Prostate gland (tissue), 2 donors: Measurements from ENCODE around the gene CTNNA1. TPM values are rescaled to one million over a fixed set of nuclear protein-coding genes. Genes with fewer than 3 reads are reported as not detected.
"Not testable (repeated sequence)": the region's sequence is repeated elsewhere in the genome, so short reads cannot be mapped to it uniquely, and the experiment has no call there.

Source experiments
- DNase-seq: peaks from one replicate; pipeline ENCODE4 v3.0.0-alpha.2; 2019; ENCODE audit warnings: low spot score
- H3K27ac ChIP-seq, 2 donors: fragments of 200-600 bp; sonication (generic); 2 replicates each; pipeline ENCODE4 v1.5.1; 2017 to 2019
- H3K27me3 ChIP-seq: fragments of 200-600 bp; sonication (generic); replicated peaks from 2 replicates; pipeline ENCODE4 v1.5.1; 2019; ENCODE audit not compliant: insufficient read depth
- H3K36me3 ChIP-seq, 2 donors: fragments of 200-600 bp; sonication (generic); 1 replicate in 1 of 2; 2 replicates in 1 of 2; pipeline versions ENCODE4 v1.5.1 to v1.8.1; 2017 to 2019
- H3K4me1 ChIP-seq: fragments of 200-600 bp; sonication (generic); replicated peaks from 2 replicates; pipeline ENCODE4 v1.5.1; 2019
- H3K4me3 ChIP-seq, 2 donors: fragments of 200-600 bp; sonication (generic); 2 replicates each; pipeline ENCODE4 v1.5.1; 2017 to 2019
- H3K9me3 ChIP-seq: fragments of 200-600 bp; sonication (generic); 2 replicates; pipeline ENCODE4 v1.5.1; 2017
- POLR2A ChIP-seq: fragments of 450-650 bp; IDR thresholded peaks from one replicate; pipeline ENCODE4 v1.6.1; 2016; ENCODE audit warnings: antibody characterized with exemption, mild to moderate bottlenecking
- POLR2AphosphoS5 ChIP-seq: sonication (generic); formaldehyde crosslinking; IDR thresholded peaks from one replicate; pipeline ENCODE4 v1.6.1; 2017; ENCODE audit warnings: antibody characterized with exemption
- WGBS: methylation state at CpG from one replicate; pipeline ENCODE4 v1.1.5; 2018; 5-methylcytosine and 5-hydroxymethylcytosine counted together
- intact Hi-C: fragments of 100-400 bp; cut with DNase I; formaldehyde crosslinking; loops from one replicate; pipeline ENCODE4 v1.14.2; 2022
- total RNA-seq, 2 donors: library from RNA; depleted of rRNA; stranded (reverse); fragments of >200 nt; gene quantifications; one replicate each; pipeline ENCODE4 v1.1.0, GENCODE V29; 2016
- TF ChIP-seq, protein P1 (sequence below), 4 experiments: fragments of 200-600 bp in 2 of 4; fragments of 450-650 bp in 2 of 4; sonication (generic) in 2 of 4; IDR thresholded peaks; 1 replicate in 3 of 4; 2 replicates in 1 of 4; pipeline ENCODE4 v1.5.1; 2016 to 2019; ENCODE audit warnings: antibody characterized with exemption in 4 of 4, mild to moderate bottlenecking in 2 of 4, moderate library complexity in 2 of 4

The CTNNA1 gene
- total RNA-seq, 2 donors from 2014 or later: 210 to 212 TPM

- TF ChIP-seq POLR2A (no peak), POLR2AphosphoS5 (no peak)
- TF ChIP-seq, protein P1, sequence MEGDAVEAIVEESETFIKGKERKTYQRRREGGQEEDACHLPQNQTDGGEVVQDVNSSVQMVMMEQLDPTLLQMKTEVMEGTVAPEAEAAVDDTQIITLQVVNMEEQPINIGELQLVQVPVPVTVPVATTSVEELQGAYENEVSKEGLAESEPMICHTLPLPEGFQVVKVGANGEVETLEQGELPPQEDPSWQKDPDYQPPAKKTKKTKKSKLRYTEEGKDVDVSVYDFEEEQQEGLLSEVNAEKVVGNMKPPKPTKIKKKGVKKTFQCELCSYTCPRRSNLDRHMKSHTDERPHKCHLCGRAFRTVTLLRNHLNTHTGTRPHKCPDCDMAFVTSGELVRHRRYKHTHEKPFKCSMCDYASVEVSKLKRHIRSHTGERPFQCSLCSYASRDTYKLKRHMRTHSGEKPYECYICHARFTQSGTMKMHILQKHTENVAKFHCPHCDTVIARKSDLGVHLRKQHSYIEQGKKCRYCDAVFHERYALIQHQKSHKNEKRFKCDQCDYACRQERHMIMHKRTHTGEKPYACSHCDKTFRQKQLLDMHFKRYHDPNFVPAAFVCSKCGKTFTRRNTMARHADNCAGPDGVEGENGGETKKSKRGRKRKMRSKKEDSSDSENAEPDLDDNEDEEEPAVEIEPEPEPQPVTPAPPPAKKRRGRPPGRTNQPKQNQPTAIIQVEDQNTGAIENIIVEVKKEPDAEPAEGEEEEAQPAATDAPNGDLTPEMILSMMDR (IDR thresholded peaks at IDR 0.05): no peak
- no peak overlapping the region for H3K27ac ChIP-seq
- intact Hi-C loops: no loop called here
- no peaks in the 10 kb centered on the region for H3K27me3 ChIP-seq
- H3K4me3 ChIP-seq: no peak overlapping the region
- DNase-seq: no peak
- no peaks in the 10 kb centered on the region for H3K9me3 ChIP-seq
- H3K4me1 ChIP-seq: no peaks in the 10 kb centered on the region
- H3K36me3 ChIP-seq: no peaks in the 10 kb centered on the region
These were observed 51.9 kb downstream of the CTNNA1 start for GRCh38 chr5:138805096-138805495.

GRCh38 chr5:138807182-138807581, 54.0 kb downstream of the CTNNA1 start:
- Histone ChIP-seq H3K4me3 (no peak overlapping the region), H3K9me3 (no peaks in the 10 kb centered on the region), H3K36me3 (no peaks in the 10 kb centered on the region), H3K4me1 (no peaks in the 10 kb centered on the region), H3K27me3 (no peaks in the 10 kb centered on the region), H3K27ac (no peak overlapping the region)
- DNase-seq: no peak
- no peak for TF ChIP-seq POLR2AphosphoS5
- no peak for TF ChIP-seq POLR2A
- TF ChIP-seq, protein P1 (IDR thresholded peaks at IDR 0.05): no peak
- WGBS: 86% methylated on average over 1 of the region's 1 CpG
- intact Hi-C loops: no loop called here

- H3K9me3 ChIP-seq: no peaks in the 10 kb centered on the region
- TF ChIP-seq, protein P1 (IDR thresholded peaks at IDR 0.05): no peak
- TF ChIP-seq POLR2AphosphoS5: no peak
- TF ChIP-seq POLR2A: no peak
- H3K27ac ChIP-seq: no peak overlapping the region
- no peaks in the 10 kb centered on the region for H3K4me1 ChIP-seq
- no peaks in the 10 kb centered on the region for H3K36me3 ChIP-seq
- no peak overlapping the region for H3K4me3 ChIP-seq
- H3K27me3 ChIP-seq: no peaks in the 10 kb centered on the region
- no peak for DNase-seq
- intact Hi-C loops: no loop called here
These were observed 56.2 kb downstream of the CTNNA1 start for GRCh38 chr5:138809391-138809790.

GRCh38 chr5:138810861-138811260, 57.6 kb downstream of the CTNNA1 start:
- H3K4me1 ChIP-seq, DNase-seq, H3K27ac ChIP-seq, H3K9me3 ChIP-seq, H3K27me3 ChIP-seq, H3K4me3 ChIP-seq, intact Hi-C loops, H3K36me3 ChIP-seq: not testable (repeated sequence)
- 100% methylated on average over 22 of the region's 35 CpGs for WGBS

DNA sequence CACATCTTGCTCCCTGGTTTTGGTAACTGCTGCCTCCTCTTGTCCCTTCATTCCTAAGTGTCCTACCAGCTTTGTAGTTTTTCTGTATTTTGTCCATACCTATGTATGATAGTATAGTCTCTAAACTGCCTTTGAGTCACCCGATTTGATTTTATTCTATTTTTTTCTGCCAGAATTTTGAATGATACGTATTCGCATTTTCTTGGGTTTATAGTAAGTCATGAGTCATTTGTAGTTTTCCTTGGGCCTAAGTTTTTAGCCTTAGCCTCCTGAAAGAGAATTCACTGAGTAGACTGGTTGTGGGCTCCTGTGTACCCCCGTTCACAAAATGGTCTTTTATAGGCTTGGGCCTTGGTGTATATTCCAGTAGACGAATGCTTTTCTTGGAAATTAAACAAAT, 62.3 kb downstream of the CTNNA1 start:
- 90% methylated on average over 5 of the region's 5 CpGs for WGBS
- Histone ChIP-seq H3K27ac (no peak overlapping the region), H3K4me3 (no peak overlapping the region), H3K9me3 (no peaks in the 10 kb centered on the region), H3K36me3 (no peaks in the 10 kb centered on the region), H3K27me3 (no peaks in the 10 kb centered on the region), H3K4me1 (no peaks in the 10 kb centered on the region)
- DNase-seq: no peak
- intact Hi-C loops: no loop called here
- TF ChIP-seq POLR2AphosphoS5 (no peak), POLR2A (no peak)
- TF ChIP-seq, protein P1 (IDR thresholded peaks at IDR 0.05): no peak
